NCI-H2107 (cell line): Measurements from ENCODE around the gene RUVBL2.
A peak's percentile ranks its signal among the peaks of the same experiment; 100 is the strongest.

Source experiments
- DNase-seq: peaks from one replicate; lab custom pipeline; 2025; lab: John Stamatoyannopoulos, UW

Gene RUVBL2

DNA sequence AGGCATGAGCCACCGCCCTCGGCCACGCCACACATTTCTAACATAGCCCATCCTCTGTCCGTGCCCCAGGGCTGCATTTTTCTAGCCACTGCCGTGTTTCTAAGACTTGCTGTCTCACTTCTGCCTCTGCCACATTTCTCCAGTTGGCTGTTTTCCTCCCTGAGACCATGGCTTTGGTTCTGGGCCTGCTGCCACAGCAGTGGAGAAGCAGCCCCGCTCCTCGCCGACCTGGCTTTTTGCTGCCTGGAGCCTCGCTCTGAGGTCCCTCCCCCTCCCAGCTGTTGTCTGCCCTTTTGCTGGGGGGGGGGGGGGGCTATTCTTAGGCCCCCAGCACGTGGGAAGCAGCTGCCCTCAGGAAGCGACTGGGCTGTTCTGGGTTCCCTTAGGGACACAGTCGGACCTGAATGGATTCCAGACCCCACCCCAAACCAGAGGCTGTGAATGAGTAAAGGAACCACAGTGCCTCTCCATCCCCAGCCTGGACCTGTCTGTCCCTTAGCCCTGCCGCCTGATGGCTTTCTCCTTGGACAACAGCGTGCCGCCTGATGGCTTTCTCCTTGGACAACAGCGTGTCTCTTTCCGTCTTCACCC is 3.9 kb upstream of the RUVBL2 start:
- no peak for DNase-seq

DNA sequence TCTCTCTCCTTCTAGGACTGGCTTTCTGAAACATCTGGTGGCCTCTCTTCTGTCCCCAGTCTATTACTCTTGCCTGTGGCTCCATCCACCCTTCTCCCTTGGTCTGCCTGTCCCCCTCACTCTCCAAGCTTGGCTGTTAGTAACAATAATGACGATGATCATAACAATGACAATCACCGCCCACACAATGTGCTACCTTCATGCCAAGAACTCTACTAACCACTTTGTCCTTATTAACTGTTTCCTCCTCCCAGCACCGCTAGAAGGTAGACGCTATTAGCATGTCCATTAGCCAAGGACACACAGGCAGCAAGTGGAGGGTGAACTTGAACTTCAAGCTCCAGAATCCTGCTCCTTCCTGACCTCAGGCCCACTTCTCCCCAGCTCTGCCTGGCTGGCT is 3.3 kb upstream of the RUVBL2 start:
- no peak for DNase-seq

DNA sequence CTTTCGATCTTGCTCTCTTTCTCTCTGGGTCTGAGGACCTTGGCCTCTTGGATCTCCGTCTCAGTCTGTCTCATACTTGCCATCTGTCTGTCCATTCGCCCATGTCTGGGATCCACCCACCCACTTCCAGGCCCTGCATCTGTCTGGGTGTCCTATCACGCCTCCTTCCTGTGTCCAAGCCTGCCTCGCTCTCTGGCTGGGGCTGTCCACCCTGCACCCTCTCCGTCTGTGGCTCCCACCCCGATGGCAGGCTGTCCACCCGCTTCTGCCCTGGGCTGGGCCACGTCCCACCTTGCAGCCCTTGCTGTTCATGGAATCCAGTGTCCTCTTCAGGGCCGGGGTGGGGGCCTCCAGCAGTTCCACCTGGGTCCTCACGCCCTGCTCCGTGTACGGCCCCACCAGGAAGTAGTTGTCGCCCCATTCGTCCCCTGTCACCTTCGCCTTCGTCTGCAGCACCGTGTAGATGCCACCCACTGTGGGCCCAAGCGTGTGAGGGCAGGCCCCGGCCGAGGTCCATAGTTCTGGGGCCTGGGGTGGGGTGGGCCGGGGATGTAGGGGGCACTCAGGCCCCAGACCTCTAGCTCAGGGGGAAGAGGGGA is 2.6 kb upstream of the RUVBL2 start:
- DNase-seq: no peak

DNA sequence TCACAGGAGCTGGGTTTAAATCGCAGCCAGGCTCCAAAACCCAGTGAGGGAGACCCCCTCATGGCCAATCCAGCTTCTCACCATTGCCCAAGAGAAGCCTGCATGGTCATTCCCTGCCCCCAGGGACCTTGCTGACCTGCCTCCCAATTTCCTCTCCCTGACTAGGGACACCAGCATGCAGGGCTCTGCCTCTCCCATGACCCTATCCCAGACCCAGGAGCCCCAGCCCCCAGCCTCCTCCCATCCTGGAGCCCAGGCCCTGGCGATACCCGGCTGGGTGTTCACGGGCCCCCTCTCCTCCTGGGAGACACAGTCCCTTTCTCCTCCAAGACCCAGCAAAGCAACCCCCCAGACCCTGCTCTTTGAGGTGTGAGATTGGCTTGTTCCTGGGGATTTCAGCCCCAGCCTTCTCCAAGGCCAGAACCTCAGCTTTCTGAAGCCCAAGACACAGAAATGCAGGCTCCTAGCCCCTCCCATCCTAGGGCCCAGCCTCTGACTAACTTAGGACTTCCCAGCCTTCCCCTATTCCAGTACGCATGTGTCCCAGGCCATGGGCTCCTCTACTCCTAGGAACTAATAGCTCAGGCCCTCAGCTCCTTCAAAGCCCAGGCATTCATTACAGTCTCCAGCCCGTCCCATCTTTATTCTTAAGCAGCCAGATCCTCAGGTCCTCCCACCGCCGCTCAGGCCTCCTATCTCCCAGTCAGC is 1.7 kb upstream of the RUVBL2 start:
- no peak for DNase-seq

DNA sequence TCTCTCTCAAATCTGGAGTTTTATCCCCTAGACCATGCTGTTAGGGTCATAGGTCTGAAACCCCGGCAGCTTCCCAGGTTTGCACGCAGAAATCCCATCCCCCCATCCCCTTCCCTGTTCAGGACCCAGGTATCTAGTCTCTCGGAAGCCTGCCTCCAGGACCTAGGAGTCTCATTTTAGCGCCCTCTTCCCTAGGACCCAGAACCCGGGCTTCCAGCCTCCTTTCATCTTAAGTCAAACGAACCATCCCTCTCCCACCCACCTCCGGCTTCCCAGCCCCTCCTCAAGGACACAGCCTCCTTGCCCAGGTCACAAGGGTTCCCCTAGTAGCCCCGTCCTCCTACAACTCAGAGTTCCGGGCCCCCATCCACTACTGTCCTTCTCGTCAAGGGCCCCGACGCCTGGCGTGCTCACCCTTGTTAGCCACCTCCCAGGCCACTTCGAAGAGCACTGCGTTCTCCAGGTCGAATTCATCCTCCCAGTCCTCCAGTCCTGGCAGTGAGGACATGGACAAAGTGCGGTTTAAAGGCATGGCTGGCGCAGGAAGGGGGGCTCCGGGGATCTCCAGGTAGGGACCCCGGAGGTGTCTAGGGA is 1.0 kb upstream of the RUVBL2 start:
- DNase-seq: no peak

DNA sequence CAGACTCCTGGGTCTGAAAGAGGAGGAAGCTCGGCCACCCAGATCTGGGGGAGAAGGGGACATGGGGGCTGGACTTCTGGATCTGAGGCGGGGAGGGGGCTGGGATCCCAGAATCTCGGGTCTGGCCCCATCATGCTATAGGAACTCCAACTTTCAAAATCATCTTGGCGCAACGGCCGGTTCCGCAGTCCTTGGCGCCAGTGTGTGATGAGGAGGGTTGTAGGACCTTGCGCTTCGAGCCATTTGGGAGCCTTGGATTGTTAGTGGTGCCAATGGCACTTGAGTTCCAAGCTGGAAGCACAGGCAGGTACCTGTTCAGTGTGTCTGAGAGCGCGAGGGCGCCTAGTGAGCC is 324 bp downstream of the RUVBL2 start:
- DNase-seq: no peak

DNA sequence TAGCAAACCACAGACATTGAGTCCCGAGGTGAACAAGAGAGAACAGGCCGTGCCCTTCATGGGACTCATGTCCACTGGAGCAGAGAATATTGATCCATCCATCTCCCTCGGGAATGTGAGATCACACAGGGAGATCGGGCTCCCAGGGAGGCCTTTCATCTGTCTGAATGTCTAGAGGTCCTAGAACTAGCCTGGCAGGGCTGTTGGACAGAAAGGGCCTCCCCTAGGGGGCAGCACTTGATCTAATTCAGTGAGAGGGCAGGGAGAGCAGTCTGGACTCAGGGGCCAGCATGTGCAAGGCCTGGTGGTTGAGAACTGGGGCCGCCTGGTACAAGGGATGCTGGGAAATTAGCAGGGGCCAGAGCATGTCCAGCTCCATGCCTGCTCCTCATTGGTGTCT is 4.3 kb downstream of the RUVBL2 start:
- DNase-seq: peak; percentile 89

DNA sequence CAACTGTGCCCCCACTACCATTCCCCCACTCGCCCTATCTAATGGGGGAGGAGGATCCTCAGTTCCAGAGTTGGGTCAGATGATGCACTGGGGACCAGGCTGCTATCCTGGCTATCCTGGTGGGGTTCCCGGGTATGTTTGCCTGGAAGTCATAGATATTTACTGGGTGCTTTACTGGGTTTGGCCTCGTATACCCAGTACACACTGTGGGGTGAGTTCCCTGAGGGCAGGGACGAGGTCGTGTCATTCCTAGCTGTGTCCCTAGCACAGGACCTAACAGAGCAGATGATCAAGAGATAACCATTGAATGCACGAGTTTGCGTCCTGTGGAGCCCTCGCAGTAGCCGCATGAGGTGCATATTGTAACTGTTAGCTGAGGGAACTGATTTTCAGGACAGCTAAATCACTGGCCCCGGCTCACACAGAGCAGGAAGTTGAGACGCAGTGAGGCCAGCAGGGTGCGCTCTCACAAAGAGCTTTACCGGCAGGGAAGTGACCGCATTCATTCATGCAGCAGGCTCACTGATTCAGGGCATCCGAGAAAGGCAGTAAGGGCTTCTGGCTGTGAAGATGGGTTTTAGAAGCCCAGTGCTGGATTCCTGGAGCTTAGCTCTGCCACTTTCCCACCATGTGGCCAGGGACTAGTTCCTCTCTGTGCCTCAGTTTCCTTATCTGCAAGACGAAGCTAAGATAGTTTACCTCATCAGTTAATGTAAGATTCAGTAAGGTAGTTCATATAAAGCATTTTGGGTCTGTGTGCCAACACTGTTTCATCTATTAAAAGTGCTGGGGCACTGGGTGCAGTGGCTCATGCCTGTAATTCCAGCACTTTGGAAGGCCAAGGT is 6.0 kb downstream of the RUVBL2 start:
- no peak for DNase-seq

DNA sequence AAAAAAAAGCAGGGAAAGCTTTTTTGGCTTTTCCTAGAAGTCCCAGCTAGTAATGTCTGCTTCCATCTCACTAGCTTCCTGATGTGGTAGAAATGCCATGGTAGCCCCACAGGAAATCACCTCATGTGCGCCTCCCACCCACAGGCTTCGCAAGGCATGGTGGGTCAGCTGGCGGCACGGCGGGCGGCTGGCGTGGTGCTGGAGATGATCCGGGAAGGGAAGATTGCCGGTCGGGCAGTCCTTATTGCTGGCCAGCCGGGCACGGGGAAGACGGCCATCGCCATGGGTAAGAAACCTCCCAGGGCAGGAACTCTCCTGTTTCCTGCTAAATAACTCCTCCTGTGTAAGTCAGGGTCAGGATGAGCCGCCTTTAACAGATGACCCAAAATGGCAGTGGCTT is 10.4 kb downstream of the RUVBL2 start:
- no peak for DNase-seq

DNA sequence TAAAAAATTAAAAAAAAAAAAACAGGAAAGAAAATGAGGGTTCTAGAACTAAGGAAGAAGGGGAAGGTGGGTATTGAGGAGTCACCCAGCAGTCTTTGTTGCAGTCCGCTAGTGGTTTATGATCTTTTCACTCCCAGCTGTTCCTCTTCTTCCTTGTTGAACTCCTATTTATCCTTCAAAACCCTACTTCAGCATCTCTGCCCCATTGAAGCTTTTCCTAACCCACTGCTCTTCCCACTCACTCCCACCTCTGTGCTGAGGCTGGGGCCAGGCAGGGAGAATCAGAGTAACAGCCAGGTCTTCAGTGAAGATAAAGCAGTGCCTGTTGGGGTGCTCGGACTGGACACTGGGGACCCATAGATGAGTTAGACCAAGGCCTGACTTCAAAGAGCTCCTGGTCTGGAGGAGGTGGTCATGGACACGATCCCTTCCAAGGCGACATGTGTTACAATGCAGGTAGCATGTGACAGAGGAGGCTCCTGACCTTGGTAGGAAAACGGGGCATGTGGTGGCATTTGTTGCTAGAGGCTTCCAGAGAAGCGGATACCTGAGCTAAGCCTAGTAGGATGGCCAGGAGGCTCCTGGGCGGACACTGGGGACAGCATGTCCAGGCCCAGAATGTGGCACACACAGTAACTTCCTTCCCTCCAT is 11.4 kb downstream of the RUVBL2 start:
- no peak for DNase-seq

DNA sequence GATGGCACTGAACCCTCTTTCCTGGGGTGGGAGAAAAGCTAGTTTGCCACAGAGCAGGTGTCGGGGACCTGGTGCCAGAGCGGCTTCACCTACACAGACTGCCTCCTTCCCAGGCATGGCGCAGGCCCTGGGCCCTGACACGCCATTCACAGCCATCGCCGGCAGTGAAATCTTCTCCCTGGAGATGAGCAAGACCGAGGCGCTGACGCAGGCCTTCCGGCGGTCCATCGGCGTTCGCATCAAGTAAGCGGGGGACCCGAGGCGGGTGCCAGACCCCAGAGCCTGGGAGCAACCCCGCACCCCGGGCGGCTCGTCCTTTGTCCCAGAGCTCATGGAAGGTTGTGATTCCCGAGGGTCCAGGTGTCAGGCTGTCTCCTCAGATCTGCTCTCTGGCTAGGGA is 13.2 kb downstream of the RUVBL2 start:
- no peak for DNase-seq

DNA sequence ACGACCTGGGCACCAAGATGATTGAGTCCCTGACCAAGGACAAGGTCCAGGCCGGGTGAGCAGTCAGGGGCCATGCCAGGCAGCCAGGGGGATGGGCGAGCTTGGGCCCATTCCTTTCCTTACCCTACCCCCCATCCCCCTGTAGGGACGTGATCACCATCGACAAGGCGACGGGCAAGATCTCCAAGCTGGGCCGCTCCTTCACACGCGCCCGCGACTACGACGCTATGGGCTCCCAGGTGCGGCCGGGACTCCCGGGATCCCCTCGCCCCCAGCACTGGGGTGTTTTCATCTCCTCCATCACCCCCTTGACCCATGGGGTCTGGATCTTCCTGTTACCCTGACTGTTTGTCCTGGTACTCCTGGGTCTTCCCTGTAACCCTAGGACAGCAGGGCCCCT is 16.1 kb downstream of the RUVBL2 start:
- DNase-seq: no peak

DNA sequence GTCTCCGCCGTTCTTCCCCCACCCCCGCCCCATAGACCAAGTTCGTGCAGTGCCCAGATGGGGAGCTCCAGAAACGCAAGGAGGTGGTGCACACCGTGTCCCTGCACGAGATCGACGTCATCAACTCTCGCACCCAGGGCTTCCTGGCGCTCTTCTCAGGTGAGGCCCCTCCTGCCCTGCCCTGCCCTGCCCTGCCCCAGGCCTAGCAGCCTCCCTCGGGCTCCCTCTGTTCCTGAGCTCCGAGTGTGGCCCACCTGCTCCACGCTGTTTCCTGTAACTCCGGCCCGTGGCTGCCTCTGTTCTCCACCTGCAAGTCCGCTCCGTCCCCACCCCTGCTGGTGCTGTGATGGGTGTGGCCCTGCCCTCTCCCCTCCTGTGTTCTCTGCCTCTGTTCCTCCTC is 16.8 kb downstream of the RUVBL2 start:
- no peak for DNase-seq

DNA sequence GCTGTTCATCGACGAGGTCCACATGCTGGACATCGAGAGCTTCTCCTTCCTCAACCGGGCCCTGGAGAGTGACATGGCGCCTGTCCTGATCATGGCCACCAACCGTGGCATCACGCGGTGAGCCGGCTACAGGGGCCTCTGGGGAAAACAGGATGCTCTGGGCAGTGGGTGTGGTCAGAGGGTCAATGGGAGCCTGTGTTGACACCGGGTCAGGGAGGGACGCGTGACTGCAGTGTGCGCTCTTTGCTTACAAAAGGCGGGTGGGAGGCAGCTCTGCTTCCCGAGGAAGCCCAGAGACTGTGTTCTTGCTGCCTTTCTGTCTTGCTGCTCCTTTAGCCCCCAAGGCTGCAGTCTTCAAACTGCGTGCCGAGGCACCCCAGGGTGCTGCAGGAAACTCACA is 17.5 kb downstream of the RUVBL2 start:
- DNase-seq: no peak

DNA sequence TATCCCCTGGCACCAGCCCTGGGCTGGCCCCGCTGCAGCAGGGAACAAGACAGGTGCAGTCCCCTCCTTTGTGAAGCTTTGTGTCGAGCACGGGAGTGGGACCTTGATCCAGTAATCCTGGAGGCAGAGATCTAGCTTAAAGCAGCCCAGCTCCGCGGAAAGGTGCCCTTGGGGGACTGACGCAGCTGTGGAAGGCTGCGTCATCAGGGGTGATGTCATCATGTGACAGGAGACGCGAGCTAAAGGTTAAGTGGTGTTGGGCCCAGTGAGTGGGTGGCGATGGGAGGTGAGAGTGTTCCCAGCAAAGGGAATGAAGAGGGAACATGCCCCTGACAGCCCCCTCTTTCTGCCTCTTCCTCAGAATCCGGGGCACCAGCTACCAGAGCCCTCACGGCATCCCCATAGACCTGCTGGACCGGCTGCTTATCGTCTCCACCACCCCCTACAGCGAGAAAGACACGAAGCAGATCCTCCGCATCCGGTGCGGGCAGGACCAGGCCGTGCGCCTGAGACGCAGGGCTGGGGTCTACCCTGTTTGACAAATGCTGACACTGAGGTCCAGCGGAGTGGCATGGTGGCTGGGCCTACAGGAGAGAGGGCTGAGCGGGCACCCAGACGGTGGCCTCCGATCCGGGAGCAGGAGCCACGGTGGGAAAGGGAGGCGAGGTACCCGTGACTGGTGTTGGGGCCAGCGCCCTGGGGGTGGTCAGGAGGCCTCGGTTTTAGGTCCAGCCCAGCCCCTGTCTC is 20.6 kb downstream of the RUVBL2 start:
- DNase-seq: no peak

DNA sequence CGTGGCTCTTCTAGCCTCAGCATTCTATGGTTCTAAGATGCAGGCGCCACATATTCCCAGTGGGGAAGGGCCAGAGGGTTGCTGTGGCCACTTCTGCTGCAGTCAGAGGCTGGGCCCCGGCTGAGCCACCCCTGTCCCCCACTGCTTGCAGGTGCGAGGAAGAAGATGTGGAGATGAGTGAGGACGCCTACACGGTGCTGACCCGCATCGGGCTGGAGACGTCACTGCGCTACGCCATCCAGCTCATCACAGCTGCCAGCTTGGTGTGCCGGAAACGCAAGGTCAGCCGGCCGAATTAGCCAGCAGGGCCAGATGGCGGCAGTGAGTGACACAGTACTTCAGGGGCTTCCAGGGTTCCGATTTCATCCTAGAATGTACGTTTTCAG is 21.2 kb downstream of the RUVBL2 start:
- DNase-seq: no peak

DNA sequence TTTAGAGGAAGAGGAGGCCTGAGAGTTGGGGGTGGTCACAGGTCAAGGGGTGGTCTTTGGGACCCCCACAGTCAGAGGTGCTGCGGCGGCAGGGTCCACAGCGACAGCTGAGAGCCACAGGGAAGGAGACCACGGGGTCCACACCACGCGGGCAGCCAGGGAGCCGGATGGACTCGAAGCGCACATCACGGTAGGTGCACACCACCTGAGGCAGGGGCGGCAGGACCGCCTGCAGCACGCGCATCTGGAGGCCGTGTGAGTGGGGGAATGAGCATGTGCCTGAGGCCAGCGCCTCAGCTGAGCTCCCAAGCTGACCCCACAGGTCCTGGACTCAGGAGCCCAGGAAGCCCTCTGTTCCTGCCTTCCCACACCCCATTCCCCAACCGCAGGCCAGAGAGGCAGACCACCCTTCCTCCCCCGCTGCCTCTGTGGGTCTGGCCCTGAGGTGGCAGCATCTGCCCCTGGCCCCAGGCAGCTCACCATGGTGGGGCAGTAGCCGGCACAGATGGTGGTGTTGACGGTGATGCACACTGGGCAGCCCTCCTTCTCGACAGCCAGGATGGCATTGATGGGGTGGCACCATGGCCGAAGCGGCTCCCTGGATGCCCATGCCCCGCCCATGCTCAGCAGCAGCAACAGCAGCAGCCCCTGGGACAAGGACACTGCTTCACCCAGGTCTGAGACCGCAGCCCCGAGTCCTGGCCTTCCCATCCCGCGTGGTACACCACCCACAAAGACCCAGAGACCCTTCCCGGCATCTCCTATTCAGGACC is 22.6 kb downstream of the RUVBL2 start:
- DNase-seq: no peak

DNA sequence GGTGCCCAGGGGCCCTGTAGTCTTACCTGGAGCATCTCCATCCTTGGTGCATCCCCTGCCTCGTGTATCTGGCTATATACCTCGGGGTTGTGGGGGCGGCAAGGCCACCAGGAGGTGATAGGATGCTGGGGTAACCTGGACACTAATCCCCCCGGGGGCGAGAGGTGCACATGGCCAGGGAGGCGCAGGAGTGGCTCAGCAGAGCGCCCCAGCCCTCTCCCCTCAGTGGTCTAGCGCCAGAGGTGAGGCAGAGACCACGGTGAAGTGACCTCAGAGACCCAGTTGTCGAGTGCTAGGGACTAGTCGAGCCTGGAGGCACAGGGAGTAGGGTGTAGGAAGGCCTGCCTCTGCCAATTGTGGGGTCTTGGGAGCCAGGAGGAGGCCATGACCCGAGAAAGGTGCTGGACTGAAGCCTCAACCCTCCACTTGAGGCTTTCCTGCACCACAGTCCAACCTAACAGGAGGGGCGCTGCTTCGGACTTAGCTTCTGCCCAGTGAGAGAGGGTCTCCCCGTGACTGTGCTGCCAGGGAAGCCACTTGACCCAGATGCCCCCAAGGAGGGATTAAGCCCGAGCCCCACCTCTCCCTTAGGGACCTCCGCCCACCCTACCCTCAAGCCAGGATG is 23.5 kb downstream of the RUVBL2 start, which contains the start of gene LHB:
TSS of gene LHB (minus strand) at position 51 of the 625 bp plus-strand sequence. CDS start at position 41, 10 bp downstream.
- no peak for DNase-seq

DNA sequence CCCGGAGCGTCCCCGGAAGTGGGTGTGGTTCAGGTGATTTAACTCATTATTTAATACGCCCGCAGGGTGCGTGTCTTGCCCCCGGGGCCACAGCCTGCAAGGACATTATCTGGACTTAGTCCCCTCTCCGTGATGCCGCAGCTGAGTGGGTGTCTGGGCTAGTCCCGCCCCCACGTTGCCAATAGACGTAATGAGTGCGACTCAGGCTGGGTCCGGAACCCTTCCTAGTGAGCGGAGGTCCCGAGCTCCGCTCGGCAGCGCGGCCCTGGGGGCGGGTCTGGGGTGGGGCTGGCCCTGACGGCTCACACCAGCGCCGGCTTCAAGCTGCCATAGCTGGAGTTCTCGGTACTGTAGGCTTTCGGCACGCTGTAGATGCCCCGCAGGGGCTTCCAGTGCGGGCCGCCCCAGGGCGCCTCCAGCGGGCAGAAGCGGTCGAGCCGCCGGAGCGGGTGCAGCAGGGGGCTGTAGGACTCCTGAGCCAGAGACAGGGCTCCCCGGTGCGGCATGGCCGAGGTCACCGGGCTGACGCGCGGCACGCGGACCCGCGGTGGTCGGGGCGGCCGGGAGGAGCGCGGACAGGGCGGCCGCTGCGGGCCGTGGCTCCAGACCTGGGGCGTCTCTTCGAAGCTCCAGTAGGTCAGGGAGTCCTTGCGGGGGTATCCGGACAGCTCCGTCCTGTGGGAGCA is 24.1 kb downstream of the RUVBL2 start:
- no peak for DNase-seq
